Tibial nerve (tissue), 3 donors: ENCODE measurements around the gene RNF151.

Source experiments
- POLR2A ChIP-seq, 2 donors: fragments of 450-650 bp; IDR thresholded peaks; one replicate each; pipeline ENCODE4 v1.6.1; 2017; ENCODE audit warnings: antibody characterized with exemption in 2 of 2, mild to moderate bottlenecking in 2 of 2, moderate library complexity in 2 of 2
- TF ChIP-seq, protein P1 (sequence below), 5 experiments: fragments of 200-600 bp in 3 of 5; fragments of 450-650 bp in 2 of 5; sonication (generic) in 3 of 5; IDR thresholded peaks; one replicate each; pipeline ENCODE4 v1.5.1; 2016 to 2019; ENCODE audit warnings: antibody characterized with exemption in 5 of 5, mild to moderate bottlenecking in 3 of 5, moderate library complexity in 2 of 5

- TF ChIP-seq POLR2A (IDR thresholded peaks at IDR 0.05): no peak
- TF ChIP-seq, protein P1, sequence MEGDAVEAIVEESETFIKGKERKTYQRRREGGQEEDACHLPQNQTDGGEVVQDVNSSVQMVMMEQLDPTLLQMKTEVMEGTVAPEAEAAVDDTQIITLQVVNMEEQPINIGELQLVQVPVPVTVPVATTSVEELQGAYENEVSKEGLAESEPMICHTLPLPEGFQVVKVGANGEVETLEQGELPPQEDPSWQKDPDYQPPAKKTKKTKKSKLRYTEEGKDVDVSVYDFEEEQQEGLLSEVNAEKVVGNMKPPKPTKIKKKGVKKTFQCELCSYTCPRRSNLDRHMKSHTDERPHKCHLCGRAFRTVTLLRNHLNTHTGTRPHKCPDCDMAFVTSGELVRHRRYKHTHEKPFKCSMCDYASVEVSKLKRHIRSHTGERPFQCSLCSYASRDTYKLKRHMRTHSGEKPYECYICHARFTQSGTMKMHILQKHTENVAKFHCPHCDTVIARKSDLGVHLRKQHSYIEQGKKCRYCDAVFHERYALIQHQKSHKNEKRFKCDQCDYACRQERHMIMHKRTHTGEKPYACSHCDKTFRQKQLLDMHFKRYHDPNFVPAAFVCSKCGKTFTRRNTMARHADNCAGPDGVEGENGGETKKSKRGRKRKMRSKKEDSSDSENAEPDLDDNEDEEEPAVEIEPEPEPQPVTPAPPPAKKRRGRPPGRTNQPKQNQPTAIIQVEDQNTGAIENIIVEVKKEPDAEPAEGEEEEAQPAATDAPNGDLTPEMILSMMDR (IDR thresholded peaks at IDR 0.05): no peak
Observed at GRCh38 chr16:1950047-1950446, 16.6 kb upstream of the RNF151 start.
